ENCODE measurements around the gene PTPRH. TPM values are rescaled to one million over a fixed set of nuclear protein-coding genes. Genes with fewer than 3 reads are reported as not detected.

The PTPRH gene
- total and polyA plus RNA-seq, 9 of the 15 experiments (the other 6 are each of a cell fraction or from before 2014, with no cell fraction given): 0.87 to 34.3 (median 22.7) TPM

- TF ChIP-seq SAFB2 (IDR thresholded peaks at IDR 0.05; ENCODE audit: borderline replicate concordance, low read depth, low read length, severe bottlenecking) (no peak), MEF2A (IDR thresholded peaks at IDR 0.05; ENCODE audit: control insufficient read depth, low read depth, low read length) (no peak), PATZ1 (CRISPR knock-in tag; IDR thresholded peaks at IDR 0.05; ENCODE audit: borderline replicate concordance) (no peak), ELF1 (tag; IDR thresholded peaks at IDR 0.05) (no peak), CBX1 (IDR thresholded peaks at IDR 0.05; ENCODE audit: low read depth) (no peak), MAFK (IDR thresholded peaks at IDR 0.05; ENCODE audit: low read length) (no peak), ZNF75A (CRISPR knock-in tag; IDR thresholded peaks at IDR 0.05) (no peak), ZBTB12 (CRISPR knock-in tag; IDR thresholded peaks at IDR 0.05) (no peak), SNAPC5 (CRISPR knock-in tag; IDR thresholded peaks at IDR 0.05) (no peak), MAZ (CRISPR knock-in tag; conservative IDR thresholded peaks at IDR 0.05 in 1 of 2, IDR thresholded peaks at IDR 0.05 in 1 of 2) (peak; percentile 96 to 99), POLR2G (IDR thresholded peaks at IDR 0.05; ENCODE audit: low read depth, low read length) (peak; percentile 40)
- TF ChIP-seq, protein P1, sequence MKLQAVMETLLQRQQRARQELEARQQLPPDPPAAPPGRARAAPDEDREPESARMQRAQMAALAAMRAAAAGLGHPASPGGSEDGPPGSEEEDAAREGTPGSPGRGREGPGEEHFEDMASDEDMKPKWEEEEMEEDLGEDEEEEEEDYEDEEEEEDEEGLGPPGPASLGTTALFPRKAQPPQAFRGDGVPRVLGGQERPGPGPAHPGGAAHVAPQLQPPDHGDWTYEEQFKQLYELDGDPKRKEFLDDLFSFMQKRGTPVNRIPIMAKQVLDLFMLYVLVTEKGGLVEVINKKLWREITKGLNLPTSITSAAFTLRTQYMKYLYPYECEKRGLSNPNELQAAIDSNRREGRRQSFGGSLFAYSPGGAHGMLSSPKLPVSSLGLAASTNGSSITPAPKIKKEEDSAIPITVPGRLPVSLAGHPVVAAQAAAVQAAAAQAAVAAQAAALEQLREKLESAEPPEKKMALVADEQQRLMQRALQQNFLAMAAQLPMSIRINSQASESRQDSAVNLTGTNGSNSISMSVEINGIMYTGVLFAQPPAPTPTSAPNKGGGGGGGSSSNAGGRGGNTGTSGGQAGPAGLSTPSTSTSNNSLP (IDR thresholded peaks at IDR 0.05; ENCODE audit: borderline replicate concordance, low read depth, low read length): no peak
- TF ChIP-seq, protein P2, sequence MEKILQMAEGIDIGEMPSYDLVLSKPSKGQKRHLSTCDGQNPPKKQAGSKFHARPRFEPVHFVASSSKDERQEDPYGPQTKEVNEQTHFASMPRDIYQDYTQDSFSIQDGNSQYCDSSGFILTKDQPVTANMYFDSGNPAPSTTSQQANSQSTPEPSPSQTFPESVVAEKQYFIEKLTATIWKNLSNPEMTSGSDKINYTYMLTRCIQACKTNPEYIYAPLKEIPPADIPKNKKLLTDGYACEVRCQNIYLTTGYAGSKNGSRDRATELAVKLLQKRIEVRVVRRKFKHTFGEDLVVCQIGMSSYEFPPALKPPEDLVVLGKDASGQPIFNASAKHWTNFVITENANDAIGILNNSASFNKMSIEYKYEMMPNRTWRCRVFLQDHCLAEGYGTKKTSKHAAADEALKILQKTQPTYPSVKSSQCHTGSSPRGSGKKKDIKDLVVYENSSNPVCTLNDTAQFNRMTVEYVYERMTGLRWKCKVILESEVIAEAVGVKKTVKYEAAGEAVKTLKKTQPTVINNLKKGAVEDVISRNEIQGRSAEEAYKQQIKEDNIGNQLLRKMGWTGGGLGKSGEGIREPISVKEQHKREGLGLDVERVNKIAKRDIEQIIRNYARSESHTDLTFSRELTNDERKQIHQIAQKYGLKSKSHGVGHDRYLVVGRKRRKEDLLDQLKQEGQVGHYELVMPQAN (IDR thresholded peaks at IDR 0.05; ENCODE audit: borderline replicate concordance): peak; percentile 97
- TF ChIP-seq, protein P3, sequence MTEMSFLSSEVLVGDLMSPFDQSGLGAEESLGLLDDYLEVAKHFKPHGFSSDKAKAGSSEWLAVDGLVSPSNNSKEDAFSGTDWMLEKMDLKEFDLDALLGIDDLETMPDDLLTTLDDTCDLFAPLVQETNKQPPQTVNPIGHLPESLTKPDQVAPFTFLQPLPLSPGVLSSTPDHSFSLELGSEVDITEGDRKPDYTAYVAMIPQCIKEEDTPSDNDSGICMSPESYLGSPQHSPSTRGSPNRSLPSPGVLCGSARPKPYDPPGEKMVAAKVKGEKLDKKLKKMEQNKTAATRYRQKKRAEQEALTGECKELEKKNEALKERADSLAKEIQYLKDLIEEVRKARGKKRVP (CRISPR knock-in tag; IDR thresholded peaks at IDR 0.05): no peak
- TF ChIP-seq, protein P4, sequence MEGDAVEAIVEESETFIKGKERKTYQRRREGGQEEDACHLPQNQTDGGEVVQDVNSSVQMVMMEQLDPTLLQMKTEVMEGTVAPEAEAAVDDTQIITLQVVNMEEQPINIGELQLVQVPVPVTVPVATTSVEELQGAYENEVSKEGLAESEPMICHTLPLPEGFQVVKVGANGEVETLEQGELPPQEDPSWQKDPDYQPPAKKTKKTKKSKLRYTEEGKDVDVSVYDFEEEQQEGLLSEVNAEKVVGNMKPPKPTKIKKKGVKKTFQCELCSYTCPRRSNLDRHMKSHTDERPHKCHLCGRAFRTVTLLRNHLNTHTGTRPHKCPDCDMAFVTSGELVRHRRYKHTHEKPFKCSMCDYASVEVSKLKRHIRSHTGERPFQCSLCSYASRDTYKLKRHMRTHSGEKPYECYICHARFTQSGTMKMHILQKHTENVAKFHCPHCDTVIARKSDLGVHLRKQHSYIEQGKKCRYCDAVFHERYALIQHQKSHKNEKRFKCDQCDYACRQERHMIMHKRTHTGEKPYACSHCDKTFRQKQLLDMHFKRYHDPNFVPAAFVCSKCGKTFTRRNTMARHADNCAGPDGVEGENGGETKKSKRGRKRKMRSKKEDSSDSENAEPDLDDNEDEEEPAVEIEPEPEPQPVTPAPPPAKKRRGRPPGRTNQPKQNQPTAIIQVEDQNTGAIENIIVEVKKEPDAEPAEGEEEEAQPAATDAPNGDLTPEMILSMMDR (IDR thresholded peaks at IDR 0.05 in 2 of 3, conservative IDR thresholded peaks at IDR 0.05 in 1 of 3; ENCODE audit: insufficient read depth in 2 of 3, low read depth in 1 of 3, low read length in 3 of 3): no peak
These were observed 29.5 kb downstream of the PTPRH start, which contains the start of gene SYT5 (continued) for GRCh38 chr19:55179606-55180484.

All from K562 (cell line).